ENCODE results near the gene MACROD2.

MACROD2 gene

DNA sequence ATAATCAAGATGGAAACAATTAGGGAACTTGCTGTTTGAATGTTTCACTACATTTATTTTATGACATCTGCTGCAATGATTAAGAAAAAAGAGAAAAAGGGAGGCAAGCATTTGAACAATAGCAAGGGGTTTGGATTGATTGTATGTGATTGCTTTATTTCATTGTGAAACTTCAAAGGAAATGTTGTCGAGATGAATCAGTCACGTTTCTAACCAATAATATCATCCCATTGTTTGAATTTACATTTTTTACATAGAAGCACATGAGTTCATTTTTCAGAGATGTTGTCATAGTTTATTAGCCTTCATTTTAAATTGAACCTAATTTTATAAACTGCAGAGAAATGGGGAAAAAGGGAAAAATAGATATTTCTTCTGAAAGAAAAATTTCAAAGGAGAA lies 2006.0 kb downstream of the MACROD2 start:
- Histone ChIP-seq H3K4me3 (ENCODE audit: insufficient read depth, low read length, poor library complexity, severe bottlenecking) (no peak overlapping the region), H3F3A (ENCODE audit: insufficient read depth) (no peaks in the 10 kb centered on the region), H3K36me3 (ENCODE audit: low read length) (0 out of 2 replicates have a peak, but pooled peaks cover 3% of the 10 kb centered on the region), H3K4me2 (ENCODE audit: low read depth, low read length, poor library complexity, severe bottlenecking) (no peak overlapping the region), H3K9me2 (replicated peaks; ENCODE audit: insufficient read depth, low read length) (no peaks in the 10 kb centered on the region), H3K27ac (ENCODE audit: low read depth, low read length) (no peak overlapping the region), H3K9ac (ENCODE audit: low read length) (no peak overlapping the region), H2AFZ (ENCODE audit: low read depth, low read length, severe bottlenecking) (no peak overlapping the region), H3K79me2 (ENCODE audit: insufficient read depth, low read length) (no peaks in the 10 kb centered on the region), H3K9me3 (ENCODE audit: insufficient read depth, low read length) (peaks cover 15% of the 10 kb centered on the region; the same call in 1 of the 2 replicates), H3K27me3 (ENCODE audit: low read length) (no peaks in the 10 kb centered on the region), H4K20me1 (ENCODE audit: low read depth, low read length) (no peaks in the 10 kb centered on the region)
- no peak for TF ChIP-seq EZH2phosphoT487 (conservative IDR thresholded peaks at IDR 0.05; ENCODE audit: low read length)
- TF ChIP-seq CTCF (IDR thresholded peaks at IDR 0.05; ENCODE audit: insufficient read depth, low read length, poor library complexity, severe bottlenecking), result no peak

GRCh38 chr20:16003310-16003709 lies 2008.0 kb downstream of the MACROD2 start:
- Histone ChIP-seq H3F3A (ENCODE audit: insufficient read depth) (no peaks in the 10 kb centered on the region), H3K27ac (ENCODE audit: low read depth, low read length) (no peak overlapping the region), H3K9ac (ENCODE audit: low read length) (no peak overlapping the region), H3K9me3 (ENCODE audit: insufficient read depth, low read length) (no peaks in the 10 kb centered on the region), H3K4me2 (ENCODE audit: low read depth, low read length, poor library complexity, severe bottlenecking) (no peak overlapping the region), H3K79me2 (ENCODE audit: insufficient read depth, low read length) (no peaks in the 10 kb centered on the region), H3K27me3 (ENCODE audit: low read length) (no peaks in the 10 kb centered on the region), H2AFZ (ENCODE audit: low read depth, low read length, severe bottlenecking) (no peak overlapping the region), H4K20me1 (ENCODE audit: low read depth, low read length) (no peaks in the 10 kb centered on the region), H3K36me3 (ENCODE audit: low read length) (no peaks in the 10 kb centered on the region), H3K9me2 (replicated peaks; ENCODE audit: insufficient read depth, low read length) (no peaks in the 10 kb centered on the region), H3K4me3 (ENCODE audit: insufficient read depth, low read length, poor library complexity, severe bottlenecking) (no peak overlapping the region)
- TF ChIP-seq CTCF (IDR thresholded peaks at IDR 0.05; ENCODE audit: insufficient read depth, low read length, poor library complexity, severe bottlenecking), result no peak
- TF ChIP-seq EZH2phosphoT487 (conservative IDR thresholded peaks at IDR 0.05; ENCODE audit: low read length), result no peak

GRCh38 chr20:16004108-16004854 lies 2009.0 kb downstream of the MACROD2 start:
- Histone ChIP-seq H2AFZ (ENCODE audit: low read depth, low read length, severe bottlenecking) (no peak overlapping the region), H4K20me1 (ENCODE audit: low read depth, low read length) (no peaks in the 10 kb centered on the region), H3K9ac (ENCODE audit: low read length) (no peak overlapping the region), H3F3A (ENCODE audit: insufficient read depth) (no peaks in the 10 kb centered on the region), H3K79me2 (ENCODE audit: insufficient read depth, low read length) (no peaks in the 10 kb centered on the region), H3K27me3 (ENCODE audit: low read length) (no peaks in the 10 kb centered on the region), H3K36me3 (ENCODE audit: low read length) (no peaks in the 10 kb centered on the region), H3K4me2 (ENCODE audit: low read depth, low read length, poor library complexity, severe bottlenecking) (no peak overlapping the region), H3K4me3 (ENCODE audit: insufficient read depth, low read length, poor library complexity, severe bottlenecking) (no peak overlapping the region), H3K27ac (ENCODE audit: low read depth, low read length) (no peak overlapping the region), H3K9me2 (replicated peaks; ENCODE audit: insufficient read depth, low read length) (no peaks in the 10 kb centered on the region), H3K9me3 (ENCODE audit: insufficient read depth, low read length) (no peaks in the 10 kb centered on the region)
- no peak for TF ChIP-seq CTCF (IDR thresholded peaks at IDR 0.05; ENCODE audit: insufficient read depth, low read length, poor library complexity, severe bottlenecking)
- TF ChIP-seq EZH2phosphoT487 (conservative IDR thresholded peaks at IDR 0.05; ENCODE audit: low read length), result no peak
